ENCODE measurements around the gene TFDP1.

The TFDP1 gene

GRCh38 chr13:113632706-113633484 lies 48.3 kb downstream of the TFDP1 start:
- no peak for DNase-seq (ENCODE audit: low read depth in 2 of 2)

DNA sequence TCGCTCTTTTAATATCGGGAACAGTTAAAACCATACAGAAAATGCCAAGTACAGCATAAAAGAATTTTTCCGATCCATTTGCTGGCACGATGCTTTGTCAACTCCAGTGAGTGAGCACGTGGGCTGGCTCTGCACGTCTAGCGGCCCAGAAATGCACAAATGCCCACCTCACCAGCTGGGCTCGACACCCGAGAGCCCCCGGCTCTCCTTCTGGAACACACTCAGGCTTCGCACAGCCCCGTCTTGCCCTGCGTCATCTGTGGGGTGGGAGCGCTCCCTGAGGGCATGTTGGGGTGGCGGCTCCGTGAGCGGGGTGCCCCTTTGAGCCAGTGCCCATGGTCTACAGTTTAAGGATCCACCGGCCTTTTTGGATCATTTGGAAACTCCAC lies 48.9 kb downstream of the TFDP1 start:
- DNase-seq (ENCODE audit: low read depth in 2 of 2): no peak

- no peak for DNase-seq (ENCODE audit: low read depth in 2 of 2)
Observed at GRCh38 chr13:113634279-113635047, 49.9 kb downstream of the TFDP1 start.

DNA sequence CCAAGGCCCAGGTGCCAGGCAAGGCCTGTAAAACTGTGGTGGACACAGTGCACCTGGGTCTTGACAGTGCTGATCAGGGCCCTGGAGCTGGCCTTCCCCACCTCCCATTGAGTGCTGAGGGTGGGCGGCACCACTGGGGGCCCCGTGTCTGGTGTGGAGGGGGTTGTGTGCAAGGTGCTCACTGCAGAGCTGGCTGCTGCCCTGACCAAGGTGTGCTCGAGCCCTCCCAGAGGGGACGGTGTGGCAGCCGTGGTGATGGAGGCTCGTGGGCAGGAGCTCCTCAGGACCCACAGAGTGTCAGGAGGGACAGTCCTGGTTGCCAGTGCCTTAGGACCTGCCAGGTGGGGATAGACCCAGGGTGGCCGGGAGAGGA lies 50.5 kb downstream of the TFDP1 start:
- no peak for DNase-seq (ENCODE audit: low read depth in 2 of 2)

DNA sequence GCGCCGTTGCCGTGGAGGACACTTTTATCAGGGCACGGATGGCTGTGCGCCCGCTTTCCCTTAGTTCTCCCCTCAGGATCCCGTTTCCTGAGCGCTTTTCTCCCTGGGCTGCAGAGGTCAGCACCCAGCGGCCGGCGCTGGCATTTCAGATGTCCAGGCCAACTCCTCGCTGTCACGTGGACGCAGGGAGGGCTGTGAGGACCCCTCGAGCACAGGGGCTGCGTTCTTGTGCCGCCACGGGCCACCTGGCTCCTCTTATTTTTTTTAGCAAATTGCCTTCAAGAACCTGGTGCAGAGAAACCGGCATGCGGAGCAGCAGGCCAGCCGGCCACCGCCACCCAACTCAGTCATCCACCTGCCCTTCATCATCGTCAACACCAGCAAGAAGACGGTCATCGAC lies 51.2 kb downstream of the TFDP1 start:
- no peak for DNase-seq (ENCODE audit: low read depth in 2 of 2)

GRCh38 chr13:113636266-113636963 lies 51.9 kb downstream of the TFDP1 start:
- no peak for DNase-seq (ENCODE audit: low read depth in 2 of 2)

DNA sequence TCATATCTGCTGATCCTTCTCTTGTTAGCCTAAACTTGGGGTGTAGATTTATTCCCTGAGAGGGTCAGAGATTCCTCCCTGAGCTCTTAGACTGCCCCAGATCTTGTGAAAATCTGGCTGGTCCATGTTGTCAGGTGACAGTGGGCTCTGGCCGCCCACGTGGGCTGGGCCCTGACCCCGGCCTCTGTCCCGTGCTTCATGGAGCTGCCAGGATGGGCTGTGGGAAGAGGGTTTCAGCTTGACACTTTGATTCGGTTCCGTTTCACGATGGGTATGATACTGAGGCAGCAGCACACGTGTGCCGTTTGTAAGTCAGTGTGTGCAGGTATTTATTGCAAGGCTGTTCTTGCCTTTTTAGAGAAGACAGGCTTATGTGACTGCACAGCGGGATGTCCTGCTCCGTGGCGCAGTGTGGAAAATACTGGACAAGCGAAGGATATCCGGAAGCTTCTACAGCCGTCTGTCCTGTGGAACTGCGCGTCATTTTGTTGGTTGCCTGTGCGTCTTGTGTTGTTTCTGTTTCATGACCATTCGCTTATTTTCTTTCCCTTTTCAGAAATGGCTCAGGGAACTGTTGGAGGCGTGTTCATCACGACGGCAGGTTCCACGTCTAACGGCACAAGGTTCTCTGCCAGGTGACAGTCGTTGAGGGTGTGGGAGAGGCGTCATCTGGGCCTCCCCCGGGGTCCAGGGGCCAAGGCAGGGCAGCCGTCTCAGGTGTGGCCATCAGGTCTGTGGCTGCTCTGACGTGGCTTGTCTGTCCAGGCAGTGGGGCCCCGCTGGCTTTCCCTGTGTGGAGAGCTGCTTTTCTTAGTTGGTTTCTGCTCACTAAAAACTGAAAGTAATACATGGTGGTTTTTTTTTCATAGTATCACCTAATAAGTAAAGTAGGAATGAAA lies 53.0 kb downstream of the TFDP1 start:
- no peak for DNase-seq (ENCODE audit: low read depth in 2 of 2)

GRCh38 chr13:113638173-113638746 lies 53.7 kb downstream of the TFDP1 start:
- no peak for DNase-seq (ENCODE audit: low read depth in 2 of 2)

DNA sequence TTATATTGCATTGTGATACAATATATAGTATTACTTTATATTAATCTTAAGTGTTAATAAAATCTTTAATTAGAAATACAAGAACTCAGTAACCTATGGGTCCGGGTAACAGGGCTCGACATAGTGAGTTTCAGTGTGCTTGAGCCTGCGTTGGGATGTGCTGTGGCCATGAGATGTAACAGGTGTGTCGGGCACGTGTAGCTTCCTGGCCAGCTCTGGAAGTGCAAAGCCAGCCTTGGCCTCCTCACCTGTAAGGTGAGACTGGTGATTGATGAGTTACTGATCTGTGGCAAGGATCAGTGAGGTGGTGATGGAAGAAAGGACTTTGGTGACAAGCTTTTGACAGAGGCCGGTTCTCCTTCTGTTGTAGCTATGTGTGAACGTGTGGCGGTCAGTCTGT lies 54.3 kb downstream of the TFDP1 start:
- no peak for DNase-seq (ENCODE audit: low read depth in 2 of 2)

GRCh38 chr13:113639616-113640262 lies 55.2 kb downstream of the TFDP1 start:
- no peak for DNase-seq (ENCODE audit: low read depth in 2 of 2)

- no peak for DNase-seq (ENCODE audit: low read depth in 2 of 2)
Observed at GRCh38 chr13:113641426-113641825, 56.9 kb downstream of the TFDP1 start.

DNA sequence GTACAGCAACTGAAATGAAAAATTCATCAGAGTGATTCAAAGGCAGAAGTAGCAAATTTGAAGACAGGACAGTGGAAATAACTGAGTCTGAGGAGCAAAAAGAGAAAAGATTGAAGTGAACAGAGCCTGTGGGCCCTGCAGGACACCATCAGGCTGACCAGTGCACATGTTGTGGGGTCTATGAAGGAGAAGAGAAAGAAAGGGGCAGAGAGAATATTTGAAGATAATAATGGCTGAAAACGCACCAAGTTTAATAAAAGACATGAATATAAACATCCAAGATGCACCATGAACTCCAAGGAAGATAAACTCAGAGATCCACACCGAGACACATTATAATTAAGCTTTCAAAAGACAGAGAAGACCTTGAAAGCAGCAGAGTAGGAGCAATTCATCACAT lies 58.0 kb downstream of the TFDP1 start:
- DNase-seq (ENCODE audit: low read depth in 2 of 2): no peak

GRCh38 chr13:113643593-113643992 lies 59.0 kb downstream of the TFDP1 start:
- no peak for DNase-seq (ENCODE audit: low read depth in 2 of 2)

DNA sequence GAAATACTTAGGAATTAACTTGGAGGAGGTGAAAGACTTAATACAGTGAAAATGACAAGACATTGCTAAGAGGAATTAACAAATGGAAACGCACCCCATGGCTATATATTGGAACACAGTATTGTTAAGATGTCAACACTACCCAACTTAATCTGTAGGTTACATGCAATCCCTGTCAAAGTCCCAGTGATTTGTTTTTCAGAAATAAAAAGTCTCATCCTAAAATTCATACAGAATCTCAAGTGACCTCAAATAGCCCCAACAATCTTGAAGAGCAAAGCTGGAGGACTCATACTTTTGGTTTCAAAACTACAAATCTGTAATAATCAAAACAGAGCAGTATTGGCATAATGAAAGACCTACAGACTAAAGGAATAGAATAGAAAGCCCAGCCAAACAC lies 60.2 kb downstream of the TFDP1 start:
- DNase-seq (ENCODE audit: low read depth in 2 of 2): no peak

DNA sequence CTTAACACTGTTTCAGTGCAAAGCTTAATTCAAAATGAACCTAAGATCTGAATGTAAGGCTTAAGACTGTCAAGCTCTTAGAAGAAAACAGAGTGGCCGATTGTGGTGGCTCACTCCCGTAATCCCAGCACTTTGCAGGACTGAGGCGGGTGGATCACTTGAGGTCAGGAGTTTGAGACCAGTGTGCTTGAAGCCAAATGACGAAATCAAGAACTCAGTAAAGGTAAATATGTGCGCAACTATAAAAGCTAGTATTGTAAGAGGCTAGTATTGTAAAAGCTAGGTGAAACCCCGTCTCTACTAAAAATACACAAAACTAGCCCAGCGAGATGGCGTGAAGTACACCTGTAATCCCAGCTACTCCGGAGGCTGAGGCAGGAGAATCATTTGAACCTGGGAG lies 60.8 kb downstream of the TFDP1 start:
- DNase-seq (ENCODE audit: low read depth in 2 of 2): no peak

- no peak for DNase-seq (ENCODE audit: low read depth in 2 of 2)
Observed at GRCh38 chr13:113646376-113646775, 61.8 kb downstream of the TFDP1 start.

DNA sequence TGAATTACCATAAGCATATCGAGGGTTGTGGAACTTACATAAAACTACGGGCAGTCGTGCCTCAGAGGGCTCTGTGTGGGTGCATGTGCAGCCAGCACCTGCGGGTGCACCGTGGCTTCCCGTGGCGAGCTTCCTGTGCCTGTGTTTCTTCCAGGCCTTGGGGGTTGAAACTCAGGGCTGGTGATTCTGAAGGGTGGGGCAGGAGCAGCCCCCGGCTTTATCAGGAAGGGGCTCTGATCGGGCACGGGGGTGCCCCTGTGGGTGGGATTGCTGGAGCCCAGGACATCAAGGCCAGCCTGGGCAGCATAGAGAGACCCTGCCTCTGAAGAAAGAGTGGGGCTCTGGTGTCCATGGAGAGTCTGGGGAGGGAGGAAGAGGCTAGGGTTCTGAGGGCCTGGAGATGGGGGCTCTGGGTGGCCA lies 62.4 kb downstream of the TFDP1 start:
- DNase-seq (ENCODE audit: low read depth in 2 of 2): no peak

DNA sequence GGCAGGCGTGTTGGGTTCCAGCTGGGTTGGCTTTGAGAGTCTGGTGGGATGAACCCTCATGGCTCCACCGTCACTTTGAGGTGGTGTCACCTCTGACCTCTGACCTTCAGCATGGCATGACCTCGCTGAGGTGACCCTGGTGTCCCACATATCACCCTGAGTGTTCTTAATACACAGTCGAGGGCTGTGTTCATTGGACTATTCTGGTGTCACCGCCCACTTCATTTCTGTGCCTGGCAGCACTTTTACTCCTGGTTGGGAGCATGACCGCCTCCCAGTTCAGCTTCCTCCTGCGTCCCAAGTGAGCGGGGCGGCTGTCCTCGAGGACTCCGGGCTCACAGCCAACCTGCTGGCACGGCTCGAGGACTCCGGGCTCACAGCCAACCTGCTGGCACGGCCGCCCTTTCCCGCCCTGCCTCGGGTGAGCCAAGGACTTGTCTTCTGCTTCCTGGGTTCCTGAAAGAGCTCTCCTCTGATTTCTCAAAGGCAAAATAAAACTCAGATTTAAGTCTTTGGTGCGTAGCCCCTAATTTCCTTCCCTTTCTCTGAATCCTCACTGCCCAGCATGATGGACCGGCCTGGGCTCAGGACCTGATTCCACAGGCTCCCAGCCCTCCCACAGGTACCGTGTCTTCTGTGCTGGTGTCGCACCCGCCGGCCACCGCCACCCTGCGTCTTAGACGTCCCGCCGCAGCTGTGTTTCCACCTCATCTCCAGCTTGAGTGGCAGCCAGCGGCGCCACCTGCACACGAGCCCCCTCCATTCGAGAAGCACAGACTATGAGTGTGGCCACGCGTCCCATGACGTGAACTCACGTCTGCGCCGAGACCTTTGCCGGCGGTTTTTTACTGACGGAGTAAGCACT lies 63.0 kb downstream of the TFDP1 start:
- DNase-seq (ENCODE audit: low read depth in 2 of 2): no peak

DNA sequence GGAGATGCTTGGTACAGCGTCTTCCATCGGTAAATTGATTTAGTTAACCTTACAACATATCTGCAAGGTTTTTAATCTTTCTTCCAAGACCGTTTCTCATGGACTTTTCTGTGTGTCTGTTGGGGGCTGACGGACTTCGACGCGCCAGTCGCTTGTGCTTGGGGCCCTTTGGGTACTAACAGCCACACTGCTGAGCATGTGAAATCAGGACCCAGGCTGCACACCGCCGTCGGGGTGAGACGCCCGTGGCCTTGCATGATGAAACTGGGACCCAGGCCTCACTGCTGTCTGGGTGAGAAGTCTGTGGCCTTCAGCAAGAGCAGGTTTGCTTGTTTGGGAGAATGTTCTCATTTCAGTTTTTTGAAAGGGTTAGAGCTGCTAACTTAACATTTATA lies 63.7 kb downstream of the TFDP1 start:
- no peak for DNase-seq (ENCODE audit: low read depth in 2 of 2)

DNA sequence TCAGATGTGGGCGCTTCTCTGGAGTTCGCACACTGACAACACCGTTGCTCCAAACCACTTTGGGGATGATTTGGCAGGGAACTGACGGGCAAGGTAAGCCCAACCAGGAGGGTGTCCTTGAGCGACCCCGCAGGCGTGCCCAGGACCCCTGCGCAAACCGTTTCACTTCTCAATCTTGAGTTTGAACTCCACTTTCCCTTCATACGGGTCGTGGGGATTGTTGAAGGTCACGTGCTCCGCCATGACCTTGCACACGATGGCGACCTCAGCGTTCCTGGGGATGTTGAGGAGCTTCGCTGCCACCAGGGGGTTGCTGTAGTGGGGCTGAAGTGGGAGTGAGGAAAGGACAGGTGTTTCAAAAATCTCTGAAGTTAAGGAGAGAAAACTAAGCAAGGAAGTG lies 64.7 kb downstream of the TFDP1 start:
- DNase-seq (ENCODE audit: low read depth in 2 of 2): no peak
